ENCODE data around the gene KRTAP5-2.

Gene KRTAP5-2

GRCh38 chr11:1574238-1574932 is 23.7 kb downstream of the KRTAP5-2 start:
- DNase-seq (ENCODE audit: insufficient read length, low spot score) (peak; percentile 77), FAIRE-seq (peak; percentile 75)
- TF ChIP-seq POLR2AphosphoS5 (IDR thresholded peaks at IDR 0.05; ENCODE audit: low read depth, low read length) (no peak), PAX5 (IDR thresholded peaks at IDR 0.05; ENCODE audit: insufficient read depth, low read length, severe bottlenecking) (no peak), POLR2A (IDR thresholded peaks at IDR 0.05; ENCODE audit: low read depth, low read length) (no peak), POU2F2 (IDR thresholded peaks at IDR 0.05; ENCODE audit: low read depth, low read length) (no peak), SPI1 (IDR thresholded peaks at IDR 0.05; ENCODE audit: low read depth, low read length) (no peak), TAF1 (IDR thresholded peaks at IDR 0.05; ENCODE audit: low read depth, low read length) (no peak)

DNA sequence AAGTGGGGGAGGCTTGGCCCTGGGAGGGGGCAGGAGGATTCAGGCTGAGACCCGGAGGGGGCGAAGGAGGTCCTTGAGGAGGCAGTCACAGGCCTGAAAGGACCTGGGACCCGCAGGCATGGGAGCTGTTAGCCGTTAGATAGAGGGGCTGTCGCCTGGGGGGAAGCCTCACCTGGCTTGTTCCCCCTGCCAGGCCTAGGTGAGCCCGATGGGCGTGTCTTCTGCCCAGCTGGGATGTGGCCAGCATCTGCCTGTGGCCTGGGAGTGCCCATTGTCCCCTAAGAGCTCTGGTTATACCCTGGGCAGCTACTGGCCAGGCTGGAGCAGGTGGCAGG is 24.2 kb downstream of the KRTAP5-2 start:
- FAIRE-seq: no peak
- TF ChIP-seq TAF1 (IDR thresholded peaks at IDR 0.05; ENCODE audit: low read depth, low read length): no peak
- no peak for DNase-seq (ENCODE audit: insufficient read length, low spot score)

- FAIRE-seq (no peak), DNase-seq (ENCODE audit: insufficient read length, low spot score) (no peak)
- no peak for TF ChIP-seq POLR2AphosphoS5 (IDR thresholded peaks at IDR 0.05; ENCODE audit: low read depth, low read length)
- no peak for TF ChIP-seq TAF1 (IDR thresholded peaks at IDR 0.05; ENCODE audit: low read depth, low read length)
- TF ChIP-seq POU2F2 (IDR thresholded peaks at IDR 0.05; ENCODE audit: low read depth, low read length): no peak
- TF ChIP-seq SPI1 (IDR thresholded peaks at IDR 0.05; ENCODE audit: low read depth, low read length): no peak
- TF ChIP-seq POLR2A (IDR thresholded peaks at IDR 0.05; ENCODE audit: low read depth, low read length): no peak
- TF ChIP-seq PAX5 (IDR thresholded peaks at IDR 0.05; ENCODE audit: insufficient read depth, low read length, severe bottlenecking): no peak
These were observed 24.8 kb downstream of the KRTAP5-2 start for GRCh38 chr11:1573077-1573902.

DNA sequence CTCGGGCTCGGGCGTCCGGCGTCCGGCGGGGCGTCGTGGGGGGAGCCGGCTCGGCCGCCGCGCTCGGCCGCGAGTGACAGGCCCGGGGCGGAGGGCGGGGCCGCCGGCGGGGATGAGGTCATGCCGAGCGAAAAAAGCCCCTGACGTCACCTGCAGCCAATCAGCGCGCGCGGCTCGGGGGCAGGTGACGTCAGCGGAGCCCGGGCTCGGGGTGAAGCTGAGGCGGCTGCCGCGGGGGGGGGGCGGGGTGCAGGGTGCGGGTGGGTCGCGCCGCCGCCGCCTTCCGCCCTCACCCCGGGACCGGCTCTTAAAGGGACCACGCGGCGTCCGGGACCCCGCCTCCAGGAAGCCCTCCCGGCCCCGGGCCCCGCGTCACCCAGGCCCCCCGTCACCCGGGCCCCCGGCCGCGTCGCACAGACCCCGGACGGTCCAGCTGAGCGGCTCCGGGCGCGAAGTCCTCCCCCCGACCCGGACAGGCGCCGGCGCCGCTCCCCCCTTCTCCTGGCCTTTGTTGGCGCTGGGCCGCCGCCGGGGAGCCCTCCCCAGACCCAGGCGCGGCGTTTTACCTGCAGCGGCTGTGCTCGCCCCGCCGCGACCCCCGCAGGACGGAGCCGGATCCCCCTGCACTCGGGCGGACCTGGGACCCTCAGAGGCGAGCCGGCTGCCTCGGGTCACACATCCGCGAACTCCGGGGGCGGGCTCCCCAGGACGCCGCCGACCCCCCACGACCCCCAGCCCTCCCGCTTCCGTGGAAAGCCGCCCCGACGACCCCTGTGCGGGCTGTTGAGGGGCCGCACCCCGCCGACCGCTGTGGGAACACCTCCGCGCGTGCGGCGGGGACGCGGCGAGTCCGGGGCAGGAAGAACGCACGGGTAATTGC is 25.7 kb downstream of the KRTAP5-2 start, which contains the start of gene DUSP8:
TSS of gene DUSP8 (minus strand) at position 75 of the 880 bp plus-strand sequence. CDS start 6,445 bp downstream, outside the sequence.
- DNase-seq (ENCODE audit: insufficient read length, low spot score) (peak; percentile 92), FAIRE-seq (peak; percentile 5)
- TF ChIP-seq SPI1 (IDR thresholded peaks at IDR 0.05; ENCODE audit: low read depth, low read length) (no peak), TAF1 (IDR thresholded peaks at IDR 0.05; ENCODE audit: low read depth, low read length) (no peak), PAX5 (IDR thresholded peaks at IDR 0.05; ENCODE audit: insufficient read depth, low read length, severe bottlenecking) (no peak), POLR2AphosphoS5 (IDR thresholded peaks at IDR 0.05; ENCODE audit: low read depth, low read length) (no peak), POLR2A (IDR thresholded peaks at IDR 0.05; ENCODE audit: low read depth, low read length) (no peak), POU2F2 (IDR thresholded peaks at IDR 0.05; ENCODE audit: low read depth, low read length) (no peak)

GRCh38 chr11:1571760-1572196 is 26.3 kb downstream of the KRTAP5-2 start:
- no peak for FAIRE-seq
- TF ChIP-seq SPI1 (IDR thresholded peaks at IDR 0.05; ENCODE audit: low read depth, low read length): no peak
- no peak for TF ChIP-seq PAX5 (IDR thresholded peaks at IDR 0.05; ENCODE audit: insufficient read depth, low read length, severe bottlenecking)
- no peak for TF ChIP-seq TAF1 (IDR thresholded peaks at IDR 0.05; ENCODE audit: low read depth, low read length)
- no peak for TF ChIP-seq POLR2AphosphoS5 (IDR thresholded peaks at IDR 0.05; ENCODE audit: low read depth, low read length)
- TF ChIP-seq POU2F2 (IDR thresholded peaks at IDR 0.05; ENCODE audit: low read depth, low read length): no peak
- no peak for TF ChIP-seq POLR2A (IDR thresholded peaks at IDR 0.05; ENCODE audit: low read depth, low read length)
- DNase-seq (ENCODE audit: insufficient read length, low spot score): no peak

GRCh38 chr11:1570896-1571759 is 27.0 kb downstream of the KRTAP5-2 start:
- TF ChIP-seq POLR2AphosphoS5 (IDR thresholded peaks at IDR 0.05; ENCODE audit: low read depth, low read length): no peak
- TF ChIP-seq POU2F2 (IDR thresholded peaks at IDR 0.05; ENCODE audit: low read depth, low read length): no peak
- no peak for TF ChIP-seq POLR2A (IDR thresholded peaks at IDR 0.05; ENCODE audit: low read depth, low read length)
- TF ChIP-seq TAF1 (IDR thresholded peaks at IDR 0.05; ENCODE audit: low read depth, low read length): no peak
- TF ChIP-seq SPI1 (IDR thresholded peaks at IDR 0.05; ENCODE audit: low read depth, low read length): no peak
- TF ChIP-seq PAX5 (IDR thresholded peaks at IDR 0.05; ENCODE audit: insufficient read depth, low read length, severe bottlenecking): no peak
- DNase-seq (ENCODE audit: insufficient read length, low spot score) (no peak), FAIRE-seq (no peak)

DNA sequence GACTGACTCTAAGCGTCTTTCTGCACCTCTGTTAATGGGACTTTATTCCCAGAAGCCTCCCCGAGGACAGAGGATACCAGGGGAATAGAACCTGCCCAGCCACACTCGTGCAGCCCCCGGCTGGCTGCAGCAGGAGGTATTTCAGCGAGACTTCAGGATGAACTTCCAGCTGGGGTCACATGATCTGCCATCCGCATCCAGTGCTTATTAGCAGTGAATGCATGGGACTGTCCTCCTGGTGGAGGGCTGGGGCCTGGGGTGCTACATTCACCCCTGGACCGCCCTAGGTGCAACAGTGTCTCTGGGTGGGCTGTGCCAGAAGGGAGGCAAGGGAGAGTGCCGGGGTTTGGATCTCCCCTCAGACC is 27.6 kb downstream of the KRTAP5-2 start:
- FAIRE-seq: no peak
- TF ChIP-seq PAX5 (IDR thresholded peaks at IDR 0.05; ENCODE audit: insufficient read depth, low read length, severe bottlenecking) (no peak), TAF1 (IDR thresholded peaks at IDR 0.05; ENCODE audit: low read depth, low read length) (no peak), POU2F2 (IDR thresholded peaks at IDR 0.05; ENCODE audit: low read depth, low read length) (no peak)
- DNase-seq (ENCODE audit: insufficient read length, low spot score): no peak

- DNase-seq (ENCODE audit: insufficient read length, low spot score) (no peak), FAIRE-seq (no peak)
- TF ChIP-seq TAF1 (IDR thresholded peaks at IDR 0.05; ENCODE audit: low read depth, low read length) (no peak), POLR2A (IDR thresholded peaks at IDR 0.05; ENCODE audit: low read depth, low read length) (no peak), POLR2AphosphoS5 (IDR thresholded peaks at IDR 0.05; ENCODE audit: low read depth, low read length) (no peak), PAX5 (IDR thresholded peaks at IDR 0.05; ENCODE audit: insufficient read depth, low read length, severe bottlenecking) (no peak), POU2F2 (IDR thresholded peaks at IDR 0.05; ENCODE audit: low read depth, low read length) (no peak), SPI1 (IDR thresholded peaks at IDR 0.05; ENCODE audit: low read depth, low read length) (no peak)
These were observed 28.1 kb downstream of the KRTAP5-2 start for GRCh38 chr11:1570001-1570453.
